Measurements from ENCODE around the gene SH3GL3.

- TF ChIP-seq CTCF (IDR thresholded peaks at IDR 0.05; ENCODE audit: low read length) (no peak), EZH2 (IDR thresholded peaks at IDR 0.05; ENCODE audit: borderline replicate concordance, low read length) (no peak)
These were observed 49.6 kb downstream of the SH3GL3 start for GRCh38 chr15:83496766-83497165.
